Trophoblast cell (in vitro differentiated cells and primary cell): ENCODE results near the gene TPBGL.

Experiments used
- DNase-seq, 2 donors: peaks; one replicate each; pipeline ENCODE4 v3.0.0-alpha.2; 2016
- H2AFZ ChIP-seq: 2 replicates; pipeline ENCODE4 v1.6.1; 2013; ENCODE audit warnings: low read length, moderate library complexity, mild to moderate bottlenecking; ENCODE audit not compliant: insufficient read depth, poor library complexity
- H2AK5ac ChIP-seq: 2 replicates; pipeline ENCODE4 v1.6.1; 2013; ENCODE audit warnings: mild to moderate bottlenecking, low read length
- H2BK120ac ChIP-seq: 2 replicates; pipeline ENCODE4 v1.6.1; 2013; ENCODE audit warnings: low read length, mild to moderate bottlenecking, moderate library complexity; ENCODE audit not compliant: insufficient read depth, poor library complexity
- H2BK12ac ChIP-seq: 2 replicates; pipeline ENCODE4 v1.6.1; 2013; ENCODE audit warnings: mild to moderate bottlenecking, low read length, moderate library complexity
- H2BK5ac ChIP-seq: 2 replicates; pipeline ENCODE4 v1.6.1; 2013; ENCODE audit warnings: low read length, low read depth, moderate library complexity, mild to moderate bottlenecking; ENCODE audit not compliant: poor library complexity
- H3K14ac ChIP-seq: 2 replicates; pipeline ENCODE4 v1.6.1; 2013; ENCODE audit warnings: mild to moderate bottlenecking, low read length
- H3K18ac ChIP-seq: 2 replicates; pipeline ENCODE4 v1.6.1; 2013; ENCODE audit warnings: mild to moderate bottlenecking, low read length
- H3K23ac ChIP-seq: 2 replicates; pipeline ENCODE4 v1.6.1; 2013; ENCODE audit warnings: low read length
- H3K27ac ChIP-seq: 2 replicates; pipeline ENCODE4 v1.5.1; 2013; ENCODE audit warnings: low read depth, mild to moderate bottlenecking, inconsistent platforms, low read length, moderate library complexity
- H3K27me3 ChIP-seq: 2 replicates; pipeline ENCODE4 v1.6.1; 2013; ENCODE audit warnings: inconsistent platforms, mild to moderate bottlenecking, low read length, moderate library complexity; ENCODE audit not compliant: insufficient read depth
- H3K36me3 ChIP-seq, 2 experiments: 1 replicate in 1 of 2; 2 replicates in 1 of 2; pipeline ENCODE4 v1.6.1; 2013; ENCODE audit warnings: low read length in 2 of 2, mild to moderate bottlenecking in 2 of 2, moderate library complexity in 1 of 2; ENCODE audit not compliant: insufficient read depth in 2 of 2, control insufficient read depth in 1 of 2
- H3K4ac ChIP-seq: 2 replicates; pipeline ENCODE4 v1.6.1; 2013; ENCODE audit warnings: low read depth, mild to moderate bottlenecking, low read length, moderate library complexity
- H3K4me1 ChIP-seq, 2 experiments: 1 replicate in 1 of 2; 2 replicates in 1 of 2; pipeline ENCODE4 v1.6.1; 2013; ENCODE audit warnings: low read length in 2 of 2, mild to moderate bottlenecking in 2 of 2, moderate library complexity in 1 of 2; ENCODE audit not compliant: insufficient read depth in 2 of 2, control insufficient read depth in 1 of 2
- H3K4me2 ChIP-seq: 2 replicates; pipeline ENCODE4 v1.6.1; 2013; ENCODE audit warnings: inconsistent platforms, mild to moderate bottlenecking, low read length, moderate library complexity
- H3K4me3 ChIP-seq: 2 replicates; pipeline ENCODE4 v1.5.1; 2013; ENCODE audit warnings: mild to moderate bottlenecking, low read depth, low read length, inconsistent platforms
- H3K79me1 ChIP-seq: one replicate; pipeline ENCODE4 v1.6.1; 2013; ENCODE audit warnings: low read length
- H3K79me2 ChIP-seq: 2 replicates; pipeline ENCODE4 v1.6.1; 2013; ENCODE audit warnings: low read length, mild to moderate bottlenecking; ENCODE audit not compliant: control insufficient read depth, insufficient read depth, poor library complexity
- H3K9ac ChIP-seq: 2 replicates; pipeline ENCODE4 v1.6.1; 2013; ENCODE audit warnings: mild to moderate bottlenecking, low read length
- H3K9me3 ChIP-seq: 2 replicates; pipeline ENCODE4 v1.6.1; 2013; ENCODE audit warnings: low read depth, mild to moderate bottlenecking, control low read depth, inconsistent platforms, low read length; ENCODE audit not compliant: insufficient read depth
- H4K12ac ChIP-seq: 2 replicates; pipeline ENCODE4 v1.6.1; 2013; ENCODE audit warnings: low read depth, mild to moderate bottlenecking, low read length, moderate library complexity
- H4K8ac ChIP-seq: 2 replicates; pipeline ENCODE4 v1.6.1; 2013; ENCODE audit warnings: low read depth, mild to moderate bottlenecking, low read length, moderate library complexity
- H4K91ac ChIP-seq: one replicate; pipeline ENCODE4 v1.6.1; 2013; ENCODE audit warnings: low read depth, mild to moderate bottlenecking, low read length, moderate library complexity
- WGBS: extraction: QIAGEN DNeasy Blood & Tissue Kit; methylation state at CpG from one replicate; pipeline ENCODE4 v1.1.7; 2013; ENCODE audit warnings: missing lambda C conversion rate; ENCODE audit not compliant: insufficient read length, insufficient coverage; ENCODE audit errors: extremely low coverage; 5-methylcytosine and 5-hydroxymethylcytosine counted together

Gene TPBGL

GRCh38 chr11:75198278-75198973, 42.1 kb upstream of the TPBGL start:
- Histone ChIP-seq H3K4me3 (no peak overlapping the region), H2BK5ac (no peak overlapping the region), H2BK12ac (no peak overlapping the region), H2AFZ (no peak overlapping the region), H3K4me2 (no peak overlapping the region), H3K79me1 (no peaks in the 10 kb centered on the region), H3K36me3 (no peaks in the 10 kb centered on the region), H3K14ac (no peak overlapping the region), H3K79me2 (no peaks in the 10 kb centered on the region), H4K91ac (no peak overlapping the region), H3K23ac (no peak overlapping the region), H3K9ac (no peak overlapping the region), H3K27ac (no peak overlapping the region), H3K4ac (no peak overlapping the region), H3K9me3 (no peaks in the 10 kb centered on the region), H4K8ac (no peak overlapping the region), H2BK120ac (no peak overlapping the region), H3K27me3 (no peaks in the 10 kb centered on the region), H4K12ac (no peak overlapping the region), H3K4me1 (peaks cover 0 to 2% of the 10 kb centered on the region in 2 experiments), H2AK5ac (no peak overlapping the region), H3K18ac (no peak overlapping the region)
- no peak for DNase-seq
- WGBS = no CpG with 5 or more reads among the region's 7 CpGs

GRCh38 chr11:75199412-75199955, 41.1 kb upstream of the TPBGL start:
- H2BK5ac ChIP-seq = no peak overlapping the region
- no peak overlapping the region for H4K91ac ChIP-seq
- no peak overlapping the region for H2AK5ac ChIP-seq
- H3K27ac ChIP-seq = no peak overlapping the region
- no peak overlapping the region for H3K18ac ChIP-seq
- no peaks in the 10 kb centered on the region for H3K79me1 ChIP-seq
- no peak overlapping the region for H3K4ac ChIP-seq
- no CpG with 5 or more reads among the region's 5 CpGs for WGBS
- no peak overlapping the region for H3K23ac ChIP-seq
- H3K14ac ChIP-seq = no peak overlapping the region
- no peak overlapping the region for H3K4me2 ChIP-seq
- no peaks in the 10 kb centered on the region for H3K79me2 ChIP-seq
- no peak overlapping the region for H3K4me3 ChIP-seq
- DNase-seq = no peak
- H3K9me3 ChIP-seq = no peaks in the 10 kb centered on the region
- no peaks in the 10 kb centered on the region for H3K36me3 ChIP-seq
- H3K4me1 ChIP-seq = peaks cover 0 to 4% of the 10 kb centered on the region in 2 experiments
- no peak overlapping the region for H2BK120ac ChIP-seq
- no peak overlapping the region for H4K8ac ChIP-seq
- H3K9ac ChIP-seq = no peak overlapping the region
- no peak overlapping the region for H4K12ac ChIP-seq
- no peaks in the 10 kb centered on the region for H3K27me3 ChIP-seq
- no peak overlapping the region for H2AFZ ChIP-seq
- H2BK12ac ChIP-seq = no peak overlapping the region

GRCh38 chr11:75200051-75200450, 40.5 kb upstream of the TPBGL start:
- H2BK5ac ChIP-seq = no peak overlapping the region
- no peak overlapping the region for H4K12ac ChIP-seq
- no peak overlapping the region for H3K4me2 ChIP-seq
- H2BK120ac ChIP-seq = no peak overlapping the region
- H2BK12ac ChIP-seq = no peak overlapping the region
- no peak overlapping the region for H2AFZ ChIP-seq
- no peak overlapping the region for H3K27ac ChIP-seq
- H4K8ac ChIP-seq = no peak overlapping the region
- H3K36me3 ChIP-seq = no peaks in the 10 kb centered on the region
- H3K4me1 ChIP-seq = peaks cover 2 to 6% of the 10 kb centered on the region in 2 experiments
- H3K9ac ChIP-seq = no peak overlapping the region
- no peak overlapping the region for H3K4me3 ChIP-seq
- H3K27me3 ChIP-seq = no peaks in the 10 kb centered on the region
- no peaks in the 10 kb centered on the region for H3K9me3 ChIP-seq
- H2AK5ac ChIP-seq = no peak overlapping the region
- H3K18ac ChIP-seq = no peak overlapping the region
- no peak overlapping the region for H3K23ac ChIP-seq
- no peak overlapping the region for H3K4ac ChIP-seq
- no peaks in the 10 kb centered on the region for H3K79me1 ChIP-seq
- no peaks in the 10 kb centered on the region for H3K79me2 ChIP-seq
- WGBS = no CpG with 5 or more reads among the region's 10 CpGs
- no peak overlapping the region for H4K91ac ChIP-seq
- DNase-seq = no peak
- no peak overlapping the region for H3K14ac ChIP-seq

GRCh38 chr11:75200531-75200930, 40.0 kb upstream of the TPBGL start:
- Histone ChIP-seq H2AK5ac (no peak overlapping the region), H4K8ac (no peak overlapping the region), H3K4me2 (no peak overlapping the region), H3K23ac (no peak overlapping the region), H3K14ac (no peak overlapping the region), H3K79me1 (no peaks in the 10 kb centered on the region), H3K4ac (no peak overlapping the region), H3K4me1 (peaks cover 2 to 6% of the 10 kb centered on the region in 2 experiments), H3K79me2 (no peaks in the 10 kb centered on the region), H3K9ac (no peak overlapping the region), H3K9me3 (no peaks in the 10 kb centered on the region), H3K36me3 (no peaks in the 10 kb centered on the region), H3K4me3 (no peak overlapping the region), H2BK120ac (no peak overlapping the region), H2BK5ac (no peak overlapping the region), H3K27ac (no peak overlapping the region), H3K27me3 (no peaks in the 10 kb centered on the region), H4K12ac (no peak overlapping the region), H2AFZ (no peak overlapping the region), H4K91ac (no peak overlapping the region), H3K18ac (no peak overlapping the region), H2BK12ac (no peak overlapping the region)
- no peak for DNase-seq
- no CpG with 5 or more reads among the region's 2 CpGs for WGBS
